Subcutaneous preadipocyte (primary cell): ENCODE data around the gene LDOC1. TPM values are rescaled to one million over a fixed set of nuclear protein-coding genes. Genes with fewer than 3 reads are reported as not detected.

ENCODE experiments used
- total RNA-seq: library from RNA; depleted of rRNA; stranded (reverse); fragments of >200 nt; gene quantifications from 2 replicates; pipeline ENCODE4 v1.2.3, GENCODE V29; 2012

Gene LDOC1
- total RNA-seq, result 3.1 and 3.3 TPM in 2 replicates

GRCh38 chrX:141176586-141177451 is at the start of gene LDOC1:
LDOC1 (minus strand) TSS chrX:141177129; CDS start chrX:141177021, 108 bp downstream.

Other genes starting within 250 kb of the LDOC1 start
- gene SPANXB1, start 174.5 kb downstream of the LDOC1 start, total RNA-seq, result not detected in 2 replicates
- not detected in 2 replicates for gene SPANXC, start 65.4 kb upstream of the LDOC1 start, total RNA-seq